AG09319 (cell line): ENCODE data around the gene TUBE1.
"Not testable (repeated sequence)": the region's sequence is repeated elsewhere in the genome, so short reads cannot be mapped to it uniquely, and the experiment has no call there.

ENCODE experiments used
- DNase-seq: peaks from one replicate; pipeline ENCODE4 v3.0.0-alpha.2; 2010; ENCODE audit warnings: low read depth; ENCODE audit errors: extremely low read depth
- CTCF ChIP-seq: IDR thresholded peaks from 2 replicates; pipeline ENCODE4 v1.5.1; 2011; ENCODE audit warnings: low read depth, mild to moderate bottlenecking, inconsistent platforms, low read length, moderate library complexity

Gene TUBE1

GRCh38 chr6:112049996-112050395 is 37.3 kb downstream of the TUBE1 start:
- no peak for DNase-seq
- TF ChIP-seq CTCF, result no peak

- DNase-seq, result no peak
- TF ChIP-seq CTCF, result no peak
Measured at GRCh38 chr6:112049026-112049799, 38.1 kb downstream of the TUBE1 start.

GRCh38 chr6:112047523-112047922 is 39.8 kb downstream of the TUBE1 start:
- DNase-seq, result not testable (repeated sequence)

- TF ChIP-seq CTCF, result no peak
- peak; percentile 79 for DNase-seq
Measured at GRCh38 chr6:112044856-112045255, 42.4 kb downstream of the TUBE1 start.

- DNase-seq, result no peak
- TF ChIP-seq CTCF, result no peak
Measured at GRCh38 chr6:112044196-112044595, 43.1 kb downstream of the TUBE1 start.

GRCh38 chr6:112043032-112044007 is 44.0 kb downstream of the TUBE1 start:
- peak; percentile 97 for TF ChIP-seq CTCF
- DNase-seq, result peak; percentile 72

- TF ChIP-seq CTCF, result no peak
- DNase-seq, result no peak
Measured at GRCh38 chr6:112041535-112041934, 45.7 kb downstream of the TUBE1 start.
